NCI-H1092 (cell line): Measurements from ENCODE around the gene CHMP2A.
"Not testable (repeated sequence)": the region's sequence is repeated elsewhere in the genome, so short reads cannot be mapped to it uniquely, and the experiment has no call there.

Experiments used
- DNase-seq: peaks from one replicate; lab custom pipeline; 2025; lab: John Stamatoyannopoulos, UW

CHMP2A gene

DNA sequence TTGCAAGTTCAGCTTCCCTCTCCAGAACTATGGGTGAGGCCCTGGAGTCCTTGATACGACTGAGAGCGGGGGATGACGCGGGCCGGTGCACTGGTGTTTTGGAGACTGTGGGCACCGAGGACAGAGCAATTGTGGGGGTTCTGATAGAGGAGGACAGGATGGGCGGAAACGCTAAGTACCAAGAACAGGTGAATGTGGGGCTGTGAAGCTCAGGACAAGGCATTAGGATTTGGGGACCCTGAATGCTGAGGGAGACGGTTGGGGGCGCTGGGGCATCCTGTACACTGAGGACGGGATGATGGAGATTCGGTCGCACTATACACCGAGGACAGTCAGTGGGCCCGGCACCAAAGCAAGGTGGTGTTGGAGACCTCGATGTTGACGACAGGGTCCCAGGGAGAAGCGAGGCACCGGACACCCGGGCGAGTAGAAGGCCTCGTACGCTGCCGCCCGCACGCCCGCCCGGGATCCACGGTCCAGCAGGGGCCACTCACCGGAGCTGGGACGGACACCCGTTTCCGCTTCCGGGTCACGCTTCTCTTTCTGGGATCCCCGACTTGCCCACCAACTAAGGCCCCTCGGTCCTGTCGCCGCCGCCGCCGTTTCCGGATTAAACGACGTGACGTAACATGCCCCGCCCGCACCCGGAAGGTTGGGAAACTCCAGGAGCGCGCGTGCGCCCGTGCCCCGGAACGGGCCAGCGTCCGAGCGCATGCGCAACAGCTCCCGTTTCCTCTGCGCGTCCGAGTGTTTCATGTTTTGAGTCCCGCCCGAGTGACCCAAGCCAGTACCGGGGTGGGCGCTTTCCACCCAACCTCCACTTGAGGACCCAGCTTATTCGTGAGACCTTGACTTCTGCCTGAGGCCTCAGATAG is at the start of gene CHMP2A:
Gene CHMP2A, minus strand, starts transcription at position 612 of the 875 bp plus-strand sequence. CDS start 893 bp downstream, outside the sequence.
- DNase-seq: no peak

DNA sequence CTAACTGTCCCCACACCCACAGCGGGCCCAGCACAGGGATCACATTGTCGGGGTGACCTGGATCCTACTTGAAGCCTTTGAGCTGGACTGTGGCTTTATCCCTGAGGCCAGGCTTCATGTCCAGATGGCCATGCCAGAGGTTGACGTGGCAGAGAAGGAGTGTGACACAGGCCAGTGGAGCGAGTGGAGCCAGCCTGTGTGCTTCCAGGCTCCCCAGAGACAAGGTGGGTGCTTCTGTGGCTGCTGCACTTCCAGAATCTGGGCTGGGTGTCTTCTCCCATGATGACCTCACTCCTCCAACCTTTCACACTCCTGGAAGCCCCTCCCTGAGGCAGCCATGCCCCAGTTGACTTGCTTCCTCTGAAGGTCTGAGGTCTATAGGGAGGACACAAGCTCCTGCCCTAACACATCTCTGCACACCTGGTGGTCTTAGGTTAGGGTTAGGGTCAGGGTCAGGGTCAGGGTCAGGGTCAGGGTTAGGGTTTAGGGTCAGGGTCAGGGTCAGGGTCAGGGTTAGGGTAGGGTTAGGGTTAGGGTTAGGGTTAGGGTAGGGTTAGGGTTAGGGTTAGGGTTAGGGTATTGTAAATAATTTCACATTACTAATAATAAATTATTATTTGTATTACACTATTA is 31.3 kb upstream of the CHMP2A start:
- DNase-seq: no peak

DNA sequence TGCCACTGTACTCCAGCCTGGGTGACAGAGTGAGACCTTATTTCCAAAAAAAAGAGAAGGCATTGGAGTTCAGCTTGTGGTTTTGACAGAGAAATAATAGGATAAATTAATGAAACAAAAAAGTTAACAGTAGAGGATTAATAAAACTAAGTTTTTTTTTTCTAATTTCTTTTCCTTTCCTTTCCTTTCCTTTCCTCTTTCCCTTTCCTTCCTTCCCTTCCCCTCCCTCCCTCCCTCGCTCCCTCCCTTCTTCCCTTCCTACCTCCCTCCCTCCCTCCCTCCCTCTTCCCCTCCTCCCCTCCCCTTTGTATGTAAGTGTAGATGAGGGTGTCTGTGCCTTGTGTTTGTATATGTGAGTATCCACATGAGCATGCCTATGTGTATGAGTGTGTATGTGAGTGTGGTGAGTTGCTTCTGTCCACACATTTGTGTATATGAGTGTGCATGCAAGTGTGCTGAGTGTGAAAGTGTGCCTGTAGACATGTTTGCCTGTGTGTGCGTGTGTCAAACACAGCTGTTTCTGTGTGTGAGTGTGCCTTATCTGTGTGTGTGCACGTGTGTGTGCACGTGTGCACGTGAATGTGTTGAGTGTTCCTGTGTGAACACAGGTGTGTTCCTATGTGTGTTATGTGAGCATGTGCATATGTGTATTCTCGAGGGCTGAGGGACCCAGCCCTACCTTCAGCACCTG is 30.7 kb upstream of the CHMP2A start:
- DNase-seq: no peak

DNA sequence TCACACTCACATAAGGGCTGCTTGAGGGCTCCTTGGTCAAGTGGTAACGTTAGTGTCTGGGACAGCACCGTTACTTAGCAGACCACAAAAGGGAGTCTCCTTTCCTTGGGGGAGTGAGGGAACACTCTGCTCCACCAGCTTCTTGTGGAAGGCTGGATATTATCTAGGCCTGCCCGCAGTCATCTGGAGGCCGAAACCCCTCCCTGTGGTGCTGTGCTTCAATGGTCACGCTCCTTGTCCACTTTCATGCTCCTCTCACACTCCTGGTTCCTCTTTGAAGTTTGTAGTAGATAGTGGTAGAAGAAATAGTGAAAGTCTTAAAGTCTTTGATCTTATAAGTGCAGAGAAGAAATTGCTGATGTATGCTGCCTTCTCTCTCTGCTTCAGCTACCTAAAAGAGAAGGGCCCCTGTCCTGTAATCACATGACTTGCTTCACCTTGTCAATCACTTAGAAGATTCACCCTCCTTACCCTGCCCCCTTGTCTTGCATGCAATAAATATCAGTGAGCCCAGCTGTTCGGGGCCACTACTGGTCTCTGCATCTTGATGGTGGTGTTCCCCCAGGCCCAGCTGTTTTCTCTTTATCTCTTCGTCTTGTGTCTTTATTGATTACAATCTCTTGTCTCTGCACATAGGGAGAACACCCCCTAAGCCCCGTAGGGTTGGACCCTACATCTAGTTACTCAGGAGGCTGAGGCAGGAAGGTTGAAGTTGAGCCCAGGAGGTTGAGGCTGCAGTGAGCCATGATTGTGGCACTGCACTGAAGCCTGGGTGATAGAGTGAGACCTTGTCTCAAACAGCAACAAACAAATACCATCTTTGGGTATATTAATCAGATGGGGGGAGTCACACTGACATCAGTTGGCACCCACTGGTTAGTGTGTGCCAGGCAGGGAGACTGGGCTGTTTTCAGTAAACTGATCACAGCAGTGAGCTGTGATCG is 29.9 kb upstream of the CHMP2A start:
- DNase-seq: no peak

DNA sequence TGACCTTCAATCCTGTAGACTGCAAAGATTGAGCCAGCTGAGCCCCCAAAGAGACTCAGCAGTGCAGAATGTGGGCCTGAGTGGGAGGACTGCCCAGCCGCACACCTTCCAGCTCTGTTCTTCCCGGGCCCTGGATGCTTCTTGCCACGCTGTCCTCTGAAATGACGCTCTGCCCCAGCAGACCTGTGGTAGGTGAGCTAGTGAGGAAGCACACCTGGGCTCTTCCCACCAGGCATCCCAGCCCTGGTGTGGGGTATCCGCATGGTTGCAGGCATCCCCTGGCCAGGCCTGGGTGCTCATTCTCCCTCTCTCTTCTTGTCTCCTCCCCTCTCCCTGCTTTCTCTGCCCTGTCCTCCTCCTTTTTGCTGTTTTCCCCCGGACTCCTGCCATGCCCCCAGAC is 28.1 kb upstream of the CHMP2A start:
- no peak for DNase-seq

DNA sequence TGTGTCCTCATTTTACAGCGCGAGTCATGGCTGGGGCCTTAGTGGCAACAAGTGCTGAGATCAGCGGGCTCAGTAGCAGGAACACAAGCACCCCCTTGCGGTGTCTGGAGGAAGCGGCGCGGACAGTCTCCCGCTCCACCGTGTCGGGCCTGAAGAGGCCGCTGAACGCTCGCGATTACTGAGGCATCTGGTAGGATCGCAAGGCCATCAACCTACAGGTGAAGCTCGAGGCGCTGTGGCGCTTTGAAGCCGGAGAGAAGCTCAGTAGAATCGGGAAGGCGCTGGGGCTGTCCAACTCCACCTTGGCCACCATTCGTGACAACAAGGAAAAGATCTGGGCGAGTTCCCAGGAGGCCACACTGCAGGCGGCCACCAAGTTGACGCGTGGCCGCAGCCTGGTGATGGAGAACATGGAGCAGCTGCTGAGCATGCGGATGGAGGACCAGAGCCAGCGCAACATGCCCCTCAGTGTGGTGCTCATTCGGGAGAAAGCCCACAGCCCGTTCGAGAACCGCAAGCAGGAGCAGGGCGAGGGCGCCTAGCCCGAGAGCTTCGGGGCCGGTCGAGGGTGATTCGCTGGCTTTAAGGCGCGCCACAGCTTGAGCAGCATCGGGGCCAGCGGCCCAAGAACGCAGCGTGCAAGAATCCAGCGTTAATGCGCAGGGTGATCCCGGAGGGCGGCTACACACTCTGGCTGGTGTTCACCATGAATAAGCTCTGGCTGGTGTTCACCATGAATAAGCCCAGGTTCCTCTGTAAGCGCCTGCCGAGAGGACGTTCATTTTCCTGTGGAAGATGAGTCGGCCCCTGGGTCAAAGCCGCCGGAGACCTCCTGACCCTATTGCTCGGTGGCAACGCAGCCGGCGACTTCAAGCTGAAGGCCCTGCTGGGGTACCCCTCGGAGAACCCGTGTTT is 26.6 kb upstream of the CHMP2A start:
- no peak for DNase-seq

DNA sequence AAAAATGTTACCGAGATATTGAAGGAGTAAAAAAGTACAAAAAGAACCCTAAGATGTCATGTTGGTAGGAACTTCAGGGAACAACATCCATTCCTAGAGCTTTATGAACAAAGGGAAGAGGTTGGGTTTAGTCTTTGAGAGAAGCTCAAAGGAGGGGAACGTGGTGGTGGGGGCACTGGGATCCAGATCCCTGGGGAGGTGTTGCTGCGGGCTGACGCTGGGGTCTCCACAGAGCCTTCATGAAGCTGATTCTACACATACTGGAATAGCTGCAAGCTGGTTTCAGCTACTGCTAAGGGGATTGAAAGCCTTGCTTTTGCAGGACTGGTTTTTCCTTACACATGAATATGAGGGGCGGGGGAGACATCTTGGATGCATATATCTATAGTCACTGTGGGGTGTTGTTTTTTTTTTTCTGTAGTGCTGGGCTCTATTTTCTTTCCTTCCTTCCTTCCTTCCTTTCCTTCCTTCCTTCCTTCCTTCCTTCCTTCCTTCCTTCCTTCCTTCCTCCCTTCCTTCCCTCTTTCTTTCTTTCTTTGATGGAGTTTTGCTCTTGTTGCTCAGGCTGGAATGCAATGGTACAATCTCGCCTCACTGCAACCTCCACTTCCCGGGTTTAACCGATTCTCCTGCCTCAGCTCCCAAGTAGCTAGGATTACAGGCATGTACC is 24.7 kb upstream of the CHMP2A start:
- no peak for DNase-seq

DNA sequence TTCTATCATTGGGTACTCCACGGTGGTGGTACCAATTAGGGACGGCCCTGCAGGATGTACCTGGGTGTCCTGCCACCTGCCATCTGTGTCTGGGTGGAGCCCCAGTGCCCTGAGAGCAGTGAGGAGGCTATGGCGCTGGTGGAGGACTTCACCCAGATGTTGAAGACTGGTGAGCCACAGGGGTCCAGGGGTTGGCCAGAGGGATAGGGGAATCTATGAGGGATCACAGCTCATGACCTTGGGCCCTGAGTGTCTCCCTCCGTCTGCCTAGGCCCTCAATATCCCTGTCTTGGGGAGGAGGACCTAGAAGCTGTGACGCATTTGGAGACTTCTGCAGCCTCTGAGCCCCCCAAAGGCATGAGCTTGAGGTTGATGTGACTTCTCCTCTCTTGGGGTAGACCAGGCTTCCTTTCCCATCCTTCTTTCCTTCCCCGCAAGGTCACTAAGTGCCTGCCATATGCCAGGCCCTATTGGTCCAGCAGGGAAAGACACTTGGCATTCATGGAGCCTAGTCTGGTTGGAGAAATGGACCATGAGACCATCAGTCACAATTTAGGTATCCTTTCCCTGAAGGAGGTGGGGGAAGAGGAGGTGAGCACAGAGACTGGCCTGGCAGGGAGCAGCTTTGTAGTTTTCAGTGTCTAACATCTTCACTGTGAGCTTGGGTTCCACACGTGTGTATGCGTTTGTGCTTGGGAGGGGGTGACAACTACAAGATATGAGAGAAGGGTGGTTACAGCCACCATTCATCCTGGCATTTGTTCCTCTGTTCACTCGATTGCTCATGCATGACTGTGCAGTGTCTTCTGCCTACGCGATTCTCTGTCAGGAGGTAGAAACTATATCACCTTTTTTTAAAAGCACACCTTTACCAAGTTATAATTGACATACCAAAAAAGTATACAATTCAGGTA is 23.4 kb upstream of the CHMP2A start:
- no peak for DNase-seq

DNA sequence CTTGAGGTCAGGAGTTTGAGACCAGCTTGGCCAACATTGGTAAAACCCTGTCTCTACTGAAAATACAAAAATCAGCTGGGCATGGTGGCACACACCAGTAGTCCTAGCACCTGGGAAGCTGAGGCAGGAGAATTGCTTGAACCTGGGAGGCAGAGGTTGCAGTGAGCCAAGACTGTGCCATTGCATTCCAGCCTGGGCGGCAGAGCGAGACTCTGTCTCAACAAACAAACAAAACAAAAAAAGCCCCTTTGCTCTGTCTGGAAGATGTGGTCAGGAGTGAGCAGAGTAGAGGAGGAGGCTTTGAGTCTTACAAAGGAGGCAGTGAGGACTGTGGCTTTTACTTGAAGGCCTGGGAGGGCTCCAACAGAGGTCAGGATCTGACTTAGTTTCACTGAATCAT is 22.7 kb upstream of the CHMP2A start:
- not testable (repeated sequence) for DNase-seq

DNA sequence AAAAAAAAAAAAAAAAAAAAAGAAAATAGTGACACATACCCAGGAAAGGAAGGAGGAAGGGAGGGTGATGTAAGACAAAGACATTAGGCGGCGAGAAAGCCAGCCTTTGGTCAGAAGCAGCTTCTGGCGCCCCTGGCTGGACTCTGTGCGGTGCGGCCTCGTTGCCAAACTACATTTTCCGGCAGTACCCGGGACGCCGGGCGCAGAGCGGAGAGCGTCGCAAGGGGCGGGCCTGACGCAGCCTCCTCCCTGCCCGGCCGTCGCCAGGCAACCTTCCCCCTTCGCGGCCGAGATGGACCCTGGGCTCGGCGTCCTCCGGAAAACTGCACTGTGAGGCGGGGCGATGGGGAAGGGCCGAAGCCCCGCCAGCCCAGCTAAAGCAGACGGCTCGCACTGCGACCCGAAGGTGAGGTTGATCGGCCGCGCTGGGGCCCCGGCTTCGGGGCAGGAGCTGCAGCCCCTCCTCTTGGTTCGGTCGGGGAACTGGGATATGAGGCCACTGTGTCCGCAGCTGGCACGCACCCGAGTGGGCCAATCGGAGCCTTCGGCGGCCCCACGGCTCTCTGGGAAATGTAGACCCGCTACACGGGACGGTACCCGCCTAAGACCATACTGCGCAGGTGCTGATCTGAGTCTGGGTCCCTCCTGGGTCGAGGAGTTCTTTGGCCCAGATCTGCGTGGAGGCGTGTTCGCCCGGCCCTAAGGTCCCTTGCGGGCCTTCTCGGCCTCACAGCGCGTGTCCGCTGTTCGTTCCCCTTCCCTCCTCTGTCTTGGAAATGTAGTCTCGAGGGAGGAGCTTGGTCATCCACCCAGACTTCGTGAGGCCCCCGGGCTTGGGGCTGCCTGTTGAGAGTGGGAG is 20.5 kb upstream of the CHMP2A start:
- no peak for DNase-seq

DNA sequence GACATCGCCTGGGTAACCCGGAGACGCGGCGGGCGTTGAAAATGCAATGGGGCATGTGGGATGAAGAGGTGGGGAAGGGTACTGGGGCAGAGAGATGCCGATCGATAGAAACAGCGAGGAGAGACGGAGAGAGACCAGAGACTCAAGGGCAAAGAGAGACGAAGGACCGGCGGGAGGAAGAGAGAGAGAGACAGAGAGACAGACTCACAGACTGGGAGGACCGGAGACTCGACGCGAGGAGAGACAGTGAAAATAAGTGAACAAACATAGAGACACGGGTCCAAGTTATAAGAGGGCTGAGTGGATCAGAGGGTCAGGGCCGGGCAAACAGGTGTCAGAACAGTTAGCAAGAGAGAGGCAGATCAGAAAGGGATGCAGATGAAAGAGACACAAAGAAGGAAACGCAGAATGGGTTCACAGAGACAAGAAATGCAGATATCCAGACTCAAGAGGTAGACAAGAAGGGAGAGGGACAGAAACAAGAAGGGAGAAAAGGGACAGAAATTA is 18.8 kb upstream of the CHMP2A start:
- no peak for DNase-seq

DNA sequence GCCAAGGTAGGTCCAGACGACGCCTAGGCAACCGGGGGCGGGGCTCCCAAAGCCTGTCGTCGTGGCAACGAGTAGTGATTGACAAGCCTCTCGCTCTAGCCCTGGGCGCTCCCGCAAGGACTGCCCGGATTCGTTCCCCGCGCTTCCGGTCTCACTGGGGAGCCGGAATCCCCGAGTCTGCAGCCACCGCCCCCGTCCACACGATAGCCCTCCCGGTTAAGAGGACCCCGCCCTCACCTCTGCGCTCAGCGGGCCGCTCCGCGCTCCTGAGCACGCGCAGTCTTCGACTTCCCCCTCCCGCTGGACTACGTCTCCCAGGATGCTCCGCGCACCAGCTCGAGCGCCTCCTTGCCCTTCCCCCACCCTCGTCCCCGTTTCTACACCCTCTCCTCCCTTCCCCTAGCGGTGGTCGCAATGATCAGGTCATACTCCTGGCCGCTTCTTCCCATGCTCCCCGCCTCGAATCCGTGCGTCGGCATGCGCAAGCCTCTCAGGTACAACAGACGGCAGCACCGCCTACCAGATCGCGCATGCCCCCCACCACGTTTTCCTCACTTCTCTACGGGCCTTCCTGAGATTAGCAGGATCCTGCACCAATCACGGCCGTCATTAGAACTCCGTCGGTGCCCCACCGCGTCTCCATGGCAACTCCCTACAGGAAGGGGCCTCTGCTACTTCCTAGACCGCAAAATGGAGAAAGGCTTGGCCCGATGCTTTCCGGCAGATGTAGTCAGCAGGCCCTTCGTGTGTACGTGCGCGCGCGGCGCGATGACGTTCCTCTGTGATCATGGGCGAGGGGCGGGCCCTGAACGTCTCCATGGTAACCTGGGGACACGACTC is 18.1 kb upstream of the CHMP2A start, which contains the start of gene MZF1:
Gene MZF1, minus strand, starts transcription at position 518 of the 840 bp plus-strand sequence. CDS start 1,946 bp downstream, outside the sequence.
- DNase-seq: no peak

DNA sequence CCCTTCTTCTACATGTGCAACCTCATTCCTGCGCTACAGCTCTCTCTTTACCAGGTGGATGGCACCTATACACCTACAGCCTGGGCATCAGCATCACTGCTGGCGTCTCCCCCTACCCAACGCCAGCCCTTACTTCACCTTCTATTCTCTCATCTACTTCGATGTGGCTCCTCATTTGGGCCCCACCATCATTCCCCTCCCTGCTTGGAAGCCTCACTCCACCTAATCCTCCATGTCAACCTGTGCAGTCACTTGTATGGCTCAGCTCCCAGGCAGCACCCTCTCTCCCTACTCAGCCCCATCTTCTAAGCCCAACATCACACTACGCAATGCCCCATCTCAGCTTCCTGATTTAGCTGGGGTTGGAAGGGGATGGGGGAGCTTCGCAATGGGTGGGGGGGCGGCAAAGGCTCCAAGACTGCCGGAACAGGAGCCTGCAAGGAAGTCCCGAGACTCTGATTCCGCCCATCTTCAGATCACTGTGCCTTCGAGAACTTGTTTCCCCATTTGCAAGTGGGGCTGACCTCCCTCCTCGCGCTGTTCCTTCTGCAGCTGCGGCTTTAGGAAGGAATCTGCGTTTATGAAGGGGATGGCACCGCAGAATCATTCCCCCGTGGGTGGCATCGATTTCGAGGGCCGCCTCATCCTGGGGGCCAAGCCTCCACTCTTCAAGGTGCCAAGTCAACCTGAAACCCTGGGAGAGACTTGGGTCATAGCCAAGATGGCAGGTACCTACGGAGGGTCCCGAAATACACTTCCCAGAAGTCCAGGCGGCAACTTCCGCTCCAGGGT is 17.3 kb upstream of the CHMP2A start:
- no peak for DNase-seq

DNA sequence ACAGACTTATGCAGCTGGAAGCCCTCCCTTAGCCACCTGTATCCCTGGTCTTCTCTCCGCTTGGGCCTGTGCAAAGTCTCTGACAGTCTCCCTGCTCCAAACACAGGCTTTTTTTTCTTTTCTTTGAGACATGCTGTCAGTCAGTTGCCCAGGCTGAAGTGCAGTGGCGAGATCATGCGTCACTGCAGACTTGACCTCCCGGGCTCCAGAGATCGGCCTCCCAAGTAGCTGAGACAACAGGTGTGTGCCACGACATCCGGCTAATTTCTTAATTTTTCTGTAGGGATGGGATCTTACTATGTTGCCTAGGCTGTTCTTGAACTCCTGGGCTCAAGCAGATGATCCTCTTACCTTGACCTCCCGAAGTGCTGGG is 16.7 kb upstream of the CHMP2A start:
- DNase-seq: no peak

DNA sequence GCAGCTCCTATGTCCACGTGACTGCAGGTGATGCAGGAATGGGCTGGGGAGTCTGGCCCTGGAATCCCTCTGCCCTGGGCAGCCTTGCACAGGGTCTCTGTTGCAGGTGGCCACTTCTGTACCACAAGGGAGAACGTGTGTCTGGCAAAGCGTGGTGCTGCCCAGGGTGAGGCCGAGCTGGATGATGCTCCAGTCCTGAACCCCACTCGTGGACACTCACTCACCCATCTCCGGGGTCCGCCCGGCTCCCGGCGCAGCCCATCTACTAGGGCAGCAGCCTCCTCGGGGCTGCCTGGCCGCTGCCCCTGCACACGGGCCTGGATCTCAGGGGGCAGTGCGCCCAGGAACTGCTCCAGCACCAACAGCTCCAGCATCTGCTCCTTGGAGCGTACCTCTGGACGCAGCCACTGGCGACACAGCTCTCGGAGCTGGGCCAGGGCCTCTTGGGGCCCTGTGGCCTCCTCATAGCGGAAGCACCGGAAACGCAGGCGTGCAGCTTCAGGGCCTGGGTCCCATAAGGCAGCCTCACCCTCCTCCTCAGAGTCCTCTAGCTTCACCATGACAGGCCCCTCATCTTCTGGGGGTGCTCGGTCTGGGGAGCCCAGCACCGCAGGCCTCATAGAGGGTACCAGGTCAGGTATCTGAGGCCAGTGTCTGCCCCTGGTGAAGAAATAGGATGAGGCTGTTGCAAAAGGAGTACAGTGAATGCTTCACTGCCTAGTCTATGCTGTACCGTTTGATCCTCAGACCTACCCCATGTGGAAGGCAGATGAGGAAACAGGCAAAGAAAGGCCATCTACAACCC is 16.1 kb upstream of the CHMP2A start:
- no peak for DNase-seq
